ENCODE results near the gene LIF. TPM values are rescaled to one million over a fixed set of nuclear protein-coding genes. Genes with fewer than 3 reads are reported as not detected.

The LIF gene
- polyA plus RNA-seq, 2 of the 4 experiments (the other 2 are of a cell fraction): 40.7 to 54.5 TPM

DNA sequence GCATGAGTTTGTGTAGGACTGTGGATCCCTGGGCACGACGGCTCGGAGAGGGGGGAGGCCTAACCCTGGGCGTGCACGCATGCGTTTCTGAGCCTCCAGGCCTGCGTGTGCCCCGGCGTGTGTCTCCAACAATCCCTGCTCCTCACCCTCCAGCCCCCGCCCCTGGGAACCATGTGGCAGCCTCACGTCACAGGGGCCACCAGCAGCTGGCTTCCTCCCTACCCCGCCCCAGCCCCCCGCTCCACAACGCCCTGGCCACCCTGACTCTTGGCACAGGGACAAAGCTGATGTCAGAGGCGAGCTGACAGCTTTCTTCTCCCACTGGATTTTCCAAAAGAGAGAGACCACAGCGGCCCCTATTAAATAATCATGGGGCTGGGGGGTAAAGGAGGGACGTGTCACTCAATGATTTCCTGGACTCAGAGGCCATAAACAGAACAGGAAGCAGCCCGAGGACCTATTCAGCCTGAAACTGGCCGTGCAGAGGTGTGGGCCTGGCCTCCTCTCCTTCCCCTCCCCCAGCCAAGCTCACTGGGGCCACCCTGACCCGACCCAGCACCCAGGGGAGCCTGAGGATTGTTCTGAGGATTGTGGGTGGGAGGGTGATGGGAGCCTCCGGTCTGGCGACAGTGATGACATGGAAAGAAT is 6.8 kb upstream of the LIF start (continued):
- no peak for TF ChIP-seq ESRRA (IDR thresholded peaks at IDR 0.05; ENCODE audit: borderline replicate concordance, low read length)
- TF ChIP-seq KDM5A (IDR thresholded peaks at IDR 0.05): no peak
- no peak for TF ChIP-seq ZFP36 (IDR thresholded peaks at IDR 0.05; ENCODE audit: borderline replicate concordance, partially characterized antibody)
- peak; percentile 35; the same call in 2 of the 3 replicates for TF ChIP-seq SMC3 (IDR thresholded peaks at IDR 0.05)
- TF ChIP-seq HEYL (CRISPR knock-in tag; IDR thresholded peaks at IDR 0.05): peak; percentile 71; the same call in 1 of the 2 replicates
- TF ChIP-seq, protein P1, sequence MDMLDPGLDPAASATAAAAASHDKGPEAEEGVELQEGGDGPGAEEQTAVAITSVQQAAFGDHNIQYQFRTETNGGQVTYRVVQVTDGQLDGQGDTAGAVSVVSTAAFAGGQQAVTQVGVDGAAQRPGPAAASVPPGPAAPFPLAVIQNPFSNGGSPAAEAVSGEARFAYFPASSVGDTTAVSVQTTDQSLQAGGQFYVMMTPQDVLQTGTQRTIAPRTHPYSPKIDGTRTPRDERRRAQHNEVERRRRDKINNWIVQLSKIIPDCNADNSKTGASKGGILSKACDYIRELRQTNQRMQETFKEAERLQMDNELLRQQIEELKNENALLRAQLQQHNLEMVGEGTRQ (IDR thresholded peaks at IDR 0.05): no peak
- TF ChIP-seq RAD21 (conservative IDR thresholded peaks at IDR 0.05 in 1 of 2, IDR thresholded peaks at IDR 0.05 in 1 of 2): peak in 1 of 2 experiments; percentile 7; a peak in 2 of 5 replicates
- peak; percentile 35; the same call in 1 of the 2 replicates for TF ChIP-seq JUNB (IDR thresholded peaks at IDR 0.05)
- TF ChIP-seq MYC (IDR thresholded peaks at IDR 0.05; ENCODE audit: borderline replicate concordance, low read length): peak; percentile 65; the same call in 1 of the 2 replicates
- TF ChIP-seq EHMT2 (IDR thresholded peaks at IDR 0.05; ENCODE audit: low read depth): no peak
- TF ChIP-seq ZC3H11A (IDR thresholded peaks at IDR 0.05): no peak
- TF ChIP-seq CEBPB (IDR thresholded peaks at IDR 0.05): no peak
- 0 out of 2 replicates have a peak, but pooled peaks have one; percentile 11 for TF ChIP-seq PBX3 (IDR thresholded peaks at IDR 0.05)
- no peak for TF ChIP-seq NR3C1 (IDR thresholded peaks at IDR 0.05)
- TF ChIP-seq CBX2 (IDR thresholded peaks at IDR 0.05; ENCODE audit: borderline replicate concordance, low read depth): no peak
- TF ChIP-seq EP300 (IDR thresholded peaks at IDR 0.05): peak; percentile 81 to 91; a peak in 3 of 5 replicates
- peak; percentile 87 for TF ChIP-seq MAX (IDR thresholded peaks at IDR 0.05)
- no peak for TF ChIP-seq CHD2 (IDR thresholded peaks at IDR 0.05; ENCODE audit: low read length, partially characterized antibody)
- no peak for TF ChIP-seq FOSL2 (IDR thresholded peaks at IDR 0.05)
- TF ChIP-seq FOSL2 (CRISPR knock-in tag; IDR thresholded peaks at IDR 0.05): peak; percentile 6; the same call in 1 of the 2 replicates

GRCh38 chr22:30252411-30253204 is 6.0 kb upstream of the LIF start:
- H3K4me1 ChIP-seq: peaks cover 77% of the 10 kb centered on the region
- H3K9me3 ChIP-seq: no peaks in the 10 kb centered on the region
- H3K4me3 ChIP-seq: peak overlapping the region; percentile 28
- peak in 1 of 2 experiments; percentile 73 for DNase-seq (ENCODE audit: low read depth in 1 of 2, low spot score in 1 of 2)
- peak in 1 of 2 experiments; percentile 4; a peak in 3 of 6 replicates for ATAC-seq
- WGBS (ENCODE audit: missing lambda C conversion rate): 5% methylated on average over 10 of the region's 22 CpGs
- peak overlapping the region; percentile 99 for H3K4me2 ChIP-seq
- ChIA-PET POLR2A (interaction anchor here (0.6 to 1.4 kb wide), 4 partner anchors 14 to 56 kb away, joined by 3 to 6 read pairs (median 4); no protein-coding TSS in a partner anchor), CTCF (interaction anchor here (0.9 to 1.0 kb wide), 2 partner anchors 42 to 144 kb away, joined by 3 to 4 read pairs; no protein-coding TSS in a partner anchor)
- H3K27ac ChIP-seq: peak overlapping the region; percentile 99 to 100
- no peak for FAIRE-seq
- TF ChIP-seq SMC3 (IDR thresholded peaks at IDR 0.05) (peak; percentile 8; the same call in 1 of the 3 replicates), CBX8 (IDR thresholded peaks at IDR 0.05) (no peak), POLR2AphosphoS2 (conservative IDR thresholded peaks at IDR 0.05; ENCODE audit: low read length) (peak; percentile 89), KDM5A (IDR thresholded peaks at IDR 0.05) (no peak), ESRRA (IDR thresholded peaks at IDR 0.05; ENCODE audit: borderline replicate concordance, low read length) (no peak), ZNF302 (CRISPR knock-in tag; IDR thresholded peaks at IDR 0.05) (peak; percentile 88), FOSL2 (IDR thresholded peaks at IDR 0.05) (no peak), FOSL2 (CRISPR knock-in tag; IDR thresholded peaks at IDR 0.05) (peak; percentile 14; the same call in 1 of the 2 replicates), ZSCAN20 (CRISPR knock-in tag; IDR thresholded peaks at IDR 0.05) (no peak), EHF (CRISPR knock-in tag; IDR thresholded peaks at IDR 0.05) (peak; percentile 85), TP53 (CRISPR knock-in tag; IDR thresholded peaks at IDR 0.05) (no peak), TFCP2L1 (CRISPR knock-in tag; IDR thresholded peaks at IDR 0.05) (0 out of 2 replicates have a peak, but pooled peaks have one; percentile 75), HEYL (CRISPR knock-in tag; IDR thresholded peaks at IDR 0.05) (no peak; the same call in 1 of the 2 replicates), HOXB13 (CRISPR knock-in tag; IDR thresholded peaks at IDR 0.05; ENCODE audit: low read depth) (peak; percentile 84), ZC3H11A (IDR thresholded peaks at IDR 0.05) (no peak), ATOH8 (CRISPR knock-in tag; IDR thresholded peaks at IDR 0.05; ENCODE audit: low read depth) (peak; percentile 60; the same call in 1 of the 2 replicates), HDAC2 (IDR thresholded peaks at IDR 0.05) (no peak), ZFP36 (IDR thresholded peaks at IDR 0.05; ENCODE audit: borderline replicate concordance, partially characterized antibody) (no peak)

Data from A549 (cell line).